ENCODE data around the gene ALDH3B1.

DNA sequence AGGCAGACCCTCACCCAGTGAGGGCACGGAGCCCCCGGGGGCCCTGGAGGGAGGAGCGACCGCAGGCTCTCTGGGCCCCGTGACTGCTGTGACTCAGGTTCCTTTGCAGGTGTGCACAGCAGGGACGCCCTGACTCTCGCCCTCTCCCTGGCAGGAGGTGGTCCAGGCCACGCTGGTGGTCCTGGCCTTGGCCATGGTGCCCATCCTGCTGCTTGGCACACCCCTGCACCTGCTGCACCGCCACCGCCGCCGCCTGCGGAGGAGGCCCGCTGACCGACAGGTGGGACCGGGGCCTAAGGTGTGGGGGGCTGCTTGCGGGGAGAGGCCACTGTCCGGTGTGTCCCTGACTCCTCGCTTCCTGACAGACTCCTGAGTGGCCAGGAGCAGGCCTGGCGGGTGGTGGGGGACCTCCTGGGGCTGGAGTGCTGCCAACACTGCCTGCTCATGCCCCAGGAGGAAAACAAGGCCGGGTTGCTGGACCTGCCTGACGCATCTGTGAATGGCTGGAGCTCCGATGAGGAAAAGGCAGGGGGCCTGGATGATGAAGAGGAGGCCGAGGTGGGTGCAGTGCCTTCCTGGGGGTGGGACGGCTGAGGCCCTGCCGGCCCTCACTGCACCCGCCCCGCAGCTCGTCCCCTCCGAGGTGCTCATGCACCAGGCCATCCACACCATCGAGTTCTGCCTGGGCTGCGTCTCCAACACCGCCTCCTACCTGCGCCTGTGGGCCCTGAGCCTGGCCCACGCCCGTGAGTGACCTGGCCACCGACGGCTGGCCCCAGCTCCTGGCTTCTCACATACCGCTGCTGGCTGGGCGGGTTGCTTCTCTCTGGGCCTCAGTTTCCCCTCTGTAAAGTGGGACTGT, 39.6 kb downstream of the ALDH3B1 start:
- TF ChIP-seq PPARA (CRISPR knock-in tag; IDR thresholded peaks at IDR 0.05; ENCODE audit: borderline replicate concordance) (no peak), ZFP30 (CRISPR knock-in tag; IDR thresholded peaks at IDR 0.05) (no peak), ZNF70 (CRISPR knock-in tag; IDR thresholded peaks at IDR 0.05) (no peak), TCF4 (CRISPR knock-in tag; IDR thresholded peaks at IDR 0.05; ENCODE audit: borderline replicate concordance) (no peak), OSR1 (CRISPR knock-in tag; IDR thresholded peaks at IDR 0.05) (no peak)
- TF ChIP-seq, protein P1, sequence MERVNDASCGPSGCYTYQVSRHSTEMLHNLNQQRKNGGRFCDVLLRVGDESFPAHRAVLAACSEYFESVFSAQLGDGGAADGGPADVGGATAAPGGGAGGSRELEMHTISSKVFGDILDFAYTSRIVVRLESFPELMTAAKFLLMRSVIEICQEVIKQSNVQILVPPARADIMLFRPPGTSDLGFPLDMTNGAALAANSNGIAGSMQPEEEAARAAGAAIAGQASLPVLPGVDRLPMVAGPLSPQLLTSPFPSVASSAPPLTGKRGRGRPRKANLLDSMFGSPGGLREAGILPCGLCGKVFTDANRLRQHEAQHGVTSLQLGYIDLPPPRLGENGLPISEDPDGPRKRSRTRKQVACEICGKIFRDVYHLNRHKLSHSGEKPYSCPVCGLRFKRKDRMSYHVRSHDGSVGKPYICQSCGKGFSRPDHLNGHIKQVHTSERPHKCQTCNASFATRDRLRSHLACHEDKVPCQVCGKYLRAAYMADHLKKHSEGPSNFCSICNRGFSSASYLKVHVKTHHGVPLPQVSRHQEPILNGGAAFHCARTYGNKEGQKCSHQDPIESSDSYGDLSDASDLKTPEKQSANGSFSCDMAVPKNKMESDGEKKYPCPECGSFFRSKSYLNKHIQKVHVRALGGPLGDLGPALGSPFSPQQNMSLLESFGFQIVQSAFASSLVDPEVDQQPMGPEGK (CRISPR knock-in tag; IDR thresholded peaks at IDR 0.05; ENCODE audit: borderline replicate concordance): no peak
- TF ChIP-seq, protein P2, sequence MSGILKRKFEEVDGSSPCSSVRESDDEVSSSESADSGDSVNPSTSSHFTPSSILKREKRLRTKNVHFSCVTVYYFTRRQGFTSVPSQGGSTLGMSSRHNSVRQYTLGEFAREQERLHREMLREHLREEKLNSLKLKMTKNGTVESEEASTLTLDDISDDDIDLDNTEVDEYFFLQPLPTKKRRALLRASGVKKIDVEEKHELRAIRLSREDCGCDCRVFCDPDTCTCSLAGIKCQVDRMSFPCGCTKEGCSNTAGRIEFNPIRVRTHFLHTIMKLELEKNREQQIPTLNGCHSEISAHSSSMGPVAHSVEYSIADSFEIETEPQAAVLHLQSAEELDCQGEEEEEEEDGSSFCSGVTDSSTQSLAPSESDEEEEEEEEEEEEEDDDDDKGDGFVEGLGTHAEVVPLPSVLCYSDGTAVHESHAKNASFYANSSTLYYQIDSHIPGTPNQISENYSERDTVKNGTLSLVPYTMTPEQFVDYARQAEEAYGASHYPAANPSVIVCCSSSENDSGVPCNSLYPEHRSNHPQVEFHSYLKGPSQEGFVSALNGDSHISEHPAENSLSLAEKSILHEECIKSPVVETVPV (CRISPR knock-in tag; IDR thresholded peaks at IDR 0.05): no peak
